ENCODE measurements around the gene RAB33B.
A peak's percentile ranks its signal among the peaks of the same experiment; 100 is the strongest.

The RAB33B gene

DNA sequence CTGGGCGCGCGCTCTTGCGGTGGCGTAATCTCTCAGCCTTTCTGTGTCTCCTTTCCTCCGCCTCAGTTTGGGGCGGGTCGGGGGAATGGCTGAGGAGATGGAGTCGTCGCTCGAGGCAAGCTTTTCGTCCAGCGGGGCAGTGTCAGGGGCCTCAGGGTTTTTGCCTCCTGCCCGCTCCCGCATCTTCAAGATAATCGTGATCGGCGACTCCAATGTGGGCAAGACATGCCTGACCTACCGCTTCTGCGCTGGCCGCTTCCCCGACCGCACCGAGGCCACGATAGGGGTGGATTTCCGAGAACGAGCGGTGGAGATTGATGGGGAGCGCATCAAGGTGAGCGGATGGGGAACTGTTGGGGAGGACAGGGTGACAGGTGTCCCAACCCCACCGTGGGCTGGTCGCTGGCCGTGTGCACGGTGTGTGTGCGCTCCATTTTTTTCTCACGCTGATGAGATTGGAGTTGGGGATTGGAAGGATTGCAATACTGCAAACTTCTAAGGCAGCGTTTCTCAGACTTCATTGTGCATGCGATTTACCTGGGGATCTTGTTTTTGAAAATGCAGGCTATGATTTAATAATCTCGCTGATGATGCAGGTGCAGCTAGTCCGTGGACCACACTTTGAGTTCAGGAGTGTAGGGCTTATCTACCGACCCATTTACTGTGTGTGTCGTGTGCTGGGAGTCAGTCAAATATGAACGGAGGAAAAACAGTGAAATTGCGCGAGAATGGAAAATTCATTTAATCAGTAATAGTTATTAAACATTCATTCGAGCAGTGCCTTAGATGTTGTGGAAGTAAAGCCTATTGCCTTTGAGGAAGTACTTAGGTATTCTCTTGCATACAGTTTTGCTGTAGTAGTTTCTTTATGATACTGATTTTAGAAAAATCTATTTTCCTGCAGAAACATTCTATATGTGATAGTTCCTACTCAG, at the start of gene RAB33B:
TSS of gene RAB33B (plus strand) at position 11 of the 935 bp plus-strand sequence. CDS start at position 86, 75 bp downstream.
- TF ChIP-seq RAD21 (IDR thresholded peaks at IDR 0.05; ENCODE audit: low read depth), result no peak
- TF ChIP-seq CEBPB (IDR thresholded peaks at IDR 0.05), result peak; percentile 88
- TF ChIP-seq TAF1 (IDR thresholded peaks at IDR 0.05; ENCODE audit: low read depth), result peak; percentile 8; the same call in 1 of the 2 replicates

DNA sequence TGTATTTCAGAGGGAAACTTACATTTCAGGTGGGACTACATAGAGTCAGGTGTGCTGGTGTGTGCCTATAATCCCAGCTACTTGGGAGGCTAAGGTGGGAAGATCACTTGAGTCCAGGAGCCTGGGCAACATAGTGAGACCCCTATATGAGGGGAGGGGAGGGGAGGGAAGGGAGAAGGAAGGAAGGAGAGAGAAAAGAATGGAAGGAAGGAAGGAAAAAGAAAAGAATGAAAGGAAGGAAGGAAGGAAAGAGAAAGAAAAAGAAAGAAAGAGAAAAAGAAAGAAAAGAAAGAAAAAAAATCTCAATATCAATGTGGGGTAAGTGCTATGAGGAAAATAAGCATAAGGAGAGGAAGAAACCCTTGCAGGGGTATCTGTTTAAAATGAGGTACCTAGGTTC, 43.6 kb upstream of the RAB33B start:
- no peak for TF ChIP-seq YY1 (IDR thresholded peaks at IDR 0.05; ENCODE audit: low read depth)
- no peak for TF ChIP-seq CEBPB (IDR thresholded peaks at IDR 0.05)
- TF ChIP-seq RAD21 (IDR thresholded peaks at IDR 0.05; ENCODE audit: low read depth), result no peak
- no peak for TF ChIP-seq CREB1 (IDR thresholded peaks at IDR 0.05; ENCODE audit: low read depth)

DNA sequence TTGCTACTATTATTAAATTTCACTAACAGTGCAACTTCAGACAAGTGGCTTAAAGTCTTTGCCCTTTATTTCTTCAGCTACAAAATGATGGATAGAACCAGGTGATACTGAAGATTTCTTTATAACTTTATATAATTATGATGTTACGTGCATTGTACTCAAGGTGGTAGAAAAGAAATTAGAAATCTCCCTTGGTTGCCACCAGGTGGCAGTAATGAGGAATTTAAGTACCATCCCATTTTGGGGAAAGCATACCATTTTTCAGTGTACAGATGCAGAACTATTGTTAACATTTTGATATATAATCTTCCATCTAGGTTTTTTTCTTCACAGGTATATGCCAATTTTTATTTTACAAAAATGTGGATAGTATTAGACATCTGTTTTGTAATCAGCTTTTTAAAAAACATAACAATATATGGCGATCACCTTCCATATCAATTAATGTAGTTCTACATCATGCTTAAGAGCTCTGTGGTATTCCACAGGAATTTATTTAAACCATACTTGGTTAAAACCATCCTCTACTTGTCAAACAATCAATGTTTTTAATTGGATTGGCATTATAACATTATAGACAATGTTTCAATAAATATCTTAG, 37.7 kb upstream of the RAB33B start:
- no peak for TF ChIP-seq NFIC (IDR thresholded peaks at IDR 0.05)
- TF ChIP-seq TAF1 (IDR thresholded peaks at IDR 0.05; ENCODE audit: low read depth), result no peak
- TF ChIP-seq, protein P1, sequence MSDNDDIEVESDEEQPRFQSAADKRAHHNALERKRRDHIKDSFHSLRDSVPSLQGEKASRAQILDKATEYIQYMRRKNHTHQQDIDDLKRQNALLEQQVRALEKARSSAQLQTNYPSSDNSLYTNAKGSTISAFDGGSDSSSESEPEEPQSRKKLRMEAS (IDR thresholded peaks at IDR 0.05), result no peak
- TF ChIP-seq EP300 (IDR thresholded peaks at IDR 0.05; ENCODE audit: borderline replicate concordance), result no peak
- peak; percentile 38; the same call in 1 of the 2 replicates for TF ChIP-seq RAD21 (IDR thresholded peaks at IDR 0.05; ENCODE audit: low read depth)
- TF ChIP-seq CREB1 (IDR thresholded peaks at IDR 0.05; ENCODE audit: low read depth), result no peak
- TF ChIP-seq, protein P2, sequence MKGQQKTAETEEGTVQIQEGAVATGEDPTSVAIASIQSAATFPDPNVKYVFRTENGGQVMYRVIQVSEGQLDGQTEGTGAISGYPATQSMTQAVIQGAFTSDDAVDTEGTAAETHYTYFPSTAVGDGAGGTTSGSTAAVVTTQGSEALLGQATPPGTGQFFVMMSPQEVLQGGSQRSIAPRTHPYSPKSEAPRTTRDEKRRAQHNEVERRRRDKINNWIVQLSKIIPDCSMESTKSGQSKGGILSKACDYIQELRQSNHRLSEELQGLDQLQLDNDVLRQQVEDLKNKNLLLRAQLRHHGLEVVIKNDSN (IDR thresholded peaks at IDR 0.05), result no peak
- TF ChIP-seq CEBPB (IDR thresholded peaks at IDR 0.05), result no peak

DNA sequence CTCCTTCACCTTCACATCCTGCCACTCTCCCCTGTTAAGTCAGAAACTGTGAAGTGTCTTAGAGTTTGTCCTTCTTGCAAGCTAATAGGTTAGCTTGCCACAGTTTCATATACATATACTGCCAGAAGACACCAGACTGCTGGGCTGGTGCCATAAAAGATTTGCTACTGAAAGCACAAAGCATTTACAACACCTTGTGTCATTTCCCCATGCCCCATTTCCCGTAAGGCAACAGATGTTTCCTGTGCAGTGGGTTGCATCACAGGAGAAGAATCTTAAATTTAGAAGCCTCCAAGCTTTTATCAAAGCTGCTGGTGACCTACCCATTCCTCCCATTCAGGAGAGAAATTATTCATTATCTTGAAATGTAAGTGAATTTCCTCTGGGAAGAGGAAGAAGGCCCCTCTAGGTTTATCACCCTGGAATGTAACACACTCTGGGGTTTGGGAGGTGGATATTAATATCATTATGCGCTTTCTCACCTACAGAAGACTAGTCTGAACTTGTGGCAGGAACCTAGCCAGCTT, 34.5 kb upstream of the RAB33B start:
- TF ChIP-seq, protein P2 (IDR thresholded peaks at IDR 0.05), result no peak
- TF ChIP-seq TEAD4 (IDR thresholded peaks at IDR 0.05), result no peak
- TF ChIP-seq, protein P1 (IDR thresholded peaks at IDR 0.05), result no peak
- TF ChIP-seq NFIC (IDR thresholded peaks at IDR 0.05), result no peak
- TF ChIP-seq, protein P3, sequence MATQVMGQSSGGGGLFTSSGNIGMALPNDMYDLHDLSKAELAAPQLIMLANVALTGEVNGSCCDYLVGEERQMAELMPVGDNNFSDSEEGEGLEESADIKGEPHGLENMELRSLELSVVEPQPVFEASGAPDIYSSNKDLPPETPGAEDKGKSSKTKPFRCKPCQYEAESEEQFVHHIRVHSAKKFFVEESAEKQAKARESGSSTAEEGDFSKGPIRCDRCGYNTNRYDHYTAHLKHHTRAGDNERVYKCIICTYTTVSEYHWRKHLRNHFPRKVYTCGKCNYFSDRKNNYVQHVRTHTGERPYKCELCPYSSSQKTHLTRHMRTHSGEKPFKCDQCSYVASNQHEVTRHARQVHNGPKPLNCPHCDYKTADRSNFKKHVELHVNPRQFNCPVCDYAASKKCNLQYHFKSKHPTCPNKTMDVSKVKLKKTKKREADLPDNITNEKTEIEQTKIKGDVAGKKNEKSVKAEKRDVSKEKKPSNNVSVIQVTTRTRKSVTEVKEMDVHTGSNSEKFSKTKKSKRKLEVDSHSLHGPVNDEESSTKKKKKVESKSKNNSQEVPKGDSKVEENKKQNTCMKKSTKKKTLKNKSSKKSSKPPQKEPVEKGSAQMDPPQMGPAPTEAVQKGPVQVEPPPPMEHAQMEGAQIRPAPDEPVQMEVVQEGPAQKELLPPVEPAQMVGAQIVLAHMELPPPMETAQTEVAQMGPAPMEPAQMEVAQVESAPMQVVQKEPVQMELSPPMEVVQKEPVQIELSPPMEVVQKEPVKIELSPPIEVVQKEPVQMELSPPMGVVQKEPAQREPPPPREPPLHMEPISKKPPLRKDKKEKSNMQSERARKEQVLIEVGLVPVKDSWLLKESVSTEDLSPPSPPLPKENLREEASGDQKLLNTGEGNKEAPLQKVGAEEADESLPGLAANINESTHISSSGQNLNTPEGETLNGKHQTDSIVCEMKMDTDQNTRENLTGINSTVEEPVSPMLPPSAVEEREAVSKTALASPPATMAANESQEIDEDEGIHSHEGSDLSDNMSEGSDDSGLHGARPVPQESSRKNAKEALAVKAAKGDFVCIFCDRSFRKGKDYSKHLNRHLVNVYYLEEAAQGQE (IDR thresholded peaks at IDR 0.05; ENCODE audit: low read depth), result no peak
- TF ChIP-seq CREB1 (IDR thresholded peaks at IDR 0.05; ENCODE audit: low read depth), result no peak
- TF ChIP-seq ZBTB7A (IDR thresholded peaks at IDR 0.05; ENCODE audit: low read depth), result no peak
- TF ChIP-seq TAF1 (IDR thresholded peaks at IDR 0.05; ENCODE audit: low read depth), result no peak

DNA sequence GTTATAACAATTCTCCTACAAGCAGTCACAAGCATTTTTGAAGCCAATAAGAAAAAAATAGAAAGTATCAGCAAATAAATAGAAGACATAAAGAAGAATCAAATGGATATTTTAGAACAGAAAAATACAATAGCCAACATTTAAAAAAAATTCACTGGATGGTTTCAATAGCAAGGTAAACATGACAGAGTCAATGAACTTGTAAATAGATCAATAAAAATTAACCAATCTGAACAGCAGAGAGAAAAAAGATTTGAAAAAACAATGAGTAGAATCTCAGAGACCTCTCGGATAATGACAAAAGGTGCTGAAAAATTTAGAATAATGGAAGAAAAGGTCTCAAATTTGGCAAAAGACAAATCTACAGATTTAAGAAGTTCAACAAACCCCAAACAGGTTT, 33.3 kb upstream of the RAB33B start:
- TF ChIP-seq CEBPB (IDR thresholded peaks at IDR 0.05), result no peak
- no peak for TF ChIP-seq NFIC (IDR thresholded peaks at IDR 0.05)
- TF ChIP-seq, protein P2 (IDR thresholded peaks at IDR 0.05), result no peak
- TF ChIP-seq FOXM1 (IDR thresholded peaks at IDR 0.05; ENCODE audit: borderline replicate concordance, low read depth), result no peak
- no peak for TF ChIP-seq ZBTB7A (IDR thresholded peaks at IDR 0.05; ENCODE audit: low read depth)
- no peak for TF ChIP-seq CREB1 (IDR thresholded peaks at IDR 0.05; ENCODE audit: low read depth)
- TF ChIP-seq RAD21 (IDR thresholded peaks at IDR 0.05; ENCODE audit: low read depth), result no peak
- TF ChIP-seq, protein P3 (IDR thresholded peaks at IDR 0.05; ENCODE audit: low read depth), result no peak
- no peak for TF ChIP-seq YY1 (IDR thresholded peaks at IDR 0.05; ENCODE audit: low read depth)
- TF ChIP-seq EGR1 (IDR thresholded peaks at IDR 0.05), result no peak
- TF ChIP-seq EP300 (IDR thresholded peaks at IDR 0.05; ENCODE audit: borderline replicate concordance), result no peak
- TF ChIP-seq TAF1 (IDR thresholded peaks at IDR 0.05; ENCODE audit: low read depth), result no peak
- TF ChIP-seq, protein P1 (IDR thresholded peaks at IDR 0.05), result no peak
- no peak for TF ChIP-seq TCF12 (IDR thresholded peaks at IDR 0.05; ENCODE audit: low read depth)
- TF ChIP-seq TEAD4 (IDR thresholded peaks at IDR 0.05), result no peak
